ENCODE data around the gene MYBPC1. TPM values are rescaled to one million over a fixed set of nuclear protein-coding genes. Genes with fewer than 3 reads are reported as not detected.
"Not testable (repeated sequence)": the region's sequence is repeated elsewhere in the genome, so short reads cannot be mapped to it uniquely, and the experiment has no call there.

MYBPC1 gene
- total RNA-seq, 1 donor from 2014 or later, result not detected

- DNase-seq, result no peak
- no peak overlapping the region for H3K27ac Mint-ChIP-seq (ENCODE audit: unreplicated experiment)
- H3K4me3 Mint-ChIP-seq (ENCODE audit: unreplicated experiment), result no peak overlapping the region
- H3K36me3 Mint-ChIP-seq (ENCODE audit: unreplicated experiment), result no peaks in the 10 kb centered on the region
- peaks cover 3% of the 10 kb centered on the region for H3K27me3 Mint-ChIP-seq (ENCODE audit: unreplicated experiment)
- H3K4me1 Mint-ChIP-seq (ENCODE audit: low read depth, unreplicated experiment), result no peaks in the 10 kb centered on the region
- no peak for TF ChIP-seq CTCF (IDR thresholded peaks at IDR 0.05; ENCODE audit: partially characterized antibody, unreplicated experiment)
- no peaks in the 10 kb centered on the region for H3K9me3 Mint-ChIP-seq (ENCODE audit: unreplicated experiment)
Measured at GRCh38 chr12:101667591-101667990, 72.8 kb downstream of the MYBPC1 start.

- peaks cover 3% of the 10 kb centered on the region for H3K27me3 Mint-ChIP-seq (ENCODE audit: unreplicated experiment)
- no peaks in the 10 kb centered on the region for H3K36me3 Mint-ChIP-seq (ENCODE audit: unreplicated experiment)
- H3K27ac Mint-ChIP-seq (ENCODE audit: unreplicated experiment), result no peak overlapping the region
- H3K9me3 Mint-ChIP-seq (ENCODE audit: unreplicated experiment), result no peaks in the 10 kb centered on the region
- DNase-seq, result no peak
- H3K4me3 Mint-ChIP-seq (ENCODE audit: unreplicated experiment), result no peak overlapping the region
- peak; percentile 50 for TF ChIP-seq CTCF (IDR thresholded peaks at IDR 0.05; ENCODE audit: partially characterized antibody, unreplicated experiment)
- no peaks in the 10 kb centered on the region for H3K4me1 Mint-ChIP-seq (ENCODE audit: low read depth, unreplicated experiment)
Measured at GRCh38 chr12:101670007-101670671, 75.4 kb downstream of the MYBPC1 start.

- DNase-seq, result no peak
- Mint-ChIP-seq H3K4me1 (ENCODE audit: low read depth, unreplicated experiment) (no peaks in the 10 kb centered on the region), H3K9me3 (ENCODE audit: unreplicated experiment) (no peaks in the 10 kb centered on the region), H3K36me3 (ENCODE audit: unreplicated experiment) (no peaks in the 10 kb centered on the region), H3K27ac (ENCODE audit: unreplicated experiment) (no peak overlapping the region), H3K27me3 (ENCODE audit: unreplicated experiment) (peaks cover 3% of the 10 kb centered on the region), H3K4me3 (ENCODE audit: unreplicated experiment) (no peak overlapping the region)
- no peak for TF ChIP-seq CTCF (IDR thresholded peaks at IDR 0.05; ENCODE audit: partially characterized antibody, unreplicated experiment)
Measured at GRCh38 chr12:101671157-101671791, 76.5 kb downstream of the MYBPC1 start.

GRCh38 chr12:101671833-101672232, 77.1 kb downstream of the MYBPC1 start:
- no peak for DNase-seq
- no peak overlapping the region for H3K4me3 Mint-ChIP-seq (ENCODE audit: unreplicated experiment)
- no peak for TF ChIP-seq CTCF (IDR thresholded peaks at IDR 0.05; ENCODE audit: partially characterized antibody, unreplicated experiment)
- no peaks in the 10 kb centered on the region for H3K4me1 Mint-ChIP-seq (ENCODE audit: low read depth, unreplicated experiment)
- no peaks in the 10 kb centered on the region for H3K36me3 Mint-ChIP-seq (ENCODE audit: unreplicated experiment)
- H3K9me3 Mint-ChIP-seq (ENCODE audit: unreplicated experiment), result no peaks in the 10 kb centered on the region
- peaks cover 3% of the 10 kb centered on the region for H3K27me3 Mint-ChIP-seq (ENCODE audit: unreplicated experiment)
- H3K27ac Mint-ChIP-seq (ENCODE audit: unreplicated experiment), result no peak overlapping the region

GRCh38 chr12:101675555-101675954, 80.8 kb downstream of the MYBPC1 start:
- Mint-ChIP-seq H3K27ac (ENCODE audit: unreplicated experiment) (no peak overlapping the region), H3K36me3 (ENCODE audit: unreplicated experiment) (no peaks in the 10 kb centered on the region), H3K4me1 (ENCODE audit: low read depth, unreplicated experiment) (no peaks in the 10 kb centered on the region), H3K27me3 (ENCODE audit: unreplicated experiment) (peaks cover 3% of the 10 kb centered on the region), H3K9me3 (ENCODE audit: unreplicated experiment) (no peaks in the 10 kb centered on the region), H3K4me3 (ENCODE audit: unreplicated experiment) (no peak overlapping the region)
- no peak for DNase-seq
- TF ChIP-seq CTCF (IDR thresholded peaks at IDR 0.05; ENCODE audit: partially characterized antibody, unreplicated experiment), result no peak

GRCh38 chr12:101676497-101676896, 81.7 kb downstream of the MYBPC1 start:
- not testable (repeated sequence) for H3K9me3 Mint-ChIP-seq (ENCODE audit: unreplicated experiment); DNase-seq; H3K27me3 Mint-ChIP-seq (ENCODE audit: unreplicated experiment); H3K4me1 Mint-ChIP-seq (ENCODE audit: low read depth, unreplicated experiment); H3K36me3 Mint-ChIP-seq (ENCODE audit: unreplicated experiment); H3K4me3 Mint-ChIP-seq (ENCODE audit: unreplicated experiment); H3K27ac Mint-ChIP-seq (ENCODE audit: unreplicated experiment)

Measured in glutamatergic neuron (in vitro differentiated cells).